Ishikawa (cell line): ENCODE data around the gene VPS18.

Experiments used
- CEBPB ChIP-seq: IDR thresholded peaks from 2 replicates; pipeline ENCODE4 v1.6.1; 2012
- CREB1 ChIP-seq: IDR thresholded peaks from 2 replicates; pipeline ENCODE4 v1.6.1; 2012; ENCODE audit warnings: low read depth
- EGR1 ChIP-seq: IDR thresholded peaks from 2 replicates; pipeline ENCODE4 v1.6.1; 2012
- EP300 ChIP-seq: IDR thresholded peaks from 2 replicates; pipeline ENCODE4 v1.6.1; 2012; ENCODE audit warnings: borderline replicate concordance
- FOXM1 ChIP-seq: IDR thresholded peaks from 2 replicates; pipeline ENCODE4 v1.6.1; 2012; ENCODE audit warnings: low read depth, borderline replicate concordance
- MAX ChIP-seq: IDR thresholded peaks from 2 replicates; pipeline ENCODE4 v1.6.1; 2012
- NFIC ChIP-seq: IDR thresholded peaks from 2 replicates; pipeline ENCODE4 v1.6.1; 2012
- RAD21 ChIP-seq: IDR thresholded peaks from 2 replicates; pipeline ENCODE4 v1.6.1; 2012; ENCODE audit warnings: low read depth
- TAF1 ChIP-seq: IDR thresholded peaks from 2 replicates; pipeline ENCODE4 v1.6.1; 2012; ENCODE audit warnings: low read depth, mild to moderate bottlenecking
- TCF12 ChIP-seq: IDR thresholded peaks from 2 replicates; pipeline ENCODE4 v1.6.1; 2012; ENCODE audit warnings: low read depth
- TEAD4 ChIP-seq: IDR thresholded peaks from 2 replicates; pipeline ENCODE4 v1.6.1; 2012
- USF1 ChIP-seq: IDR thresholded peaks from 2 replicates; pipeline ENCODE4 v1.6.1; 2012
- YY1 ChIP-seq: IDR thresholded peaks from 2 replicates; pipeline ENCODE4 v1.6.1; 2012; ENCODE audit warnings: low read depth
- ZBTB7A ChIP-seq: IDR thresholded peaks from 2 replicates; pipeline ENCODE4 v1.6.1; 2012; ENCODE audit warnings: low read depth
- TF ChIP-seq, protein P1 (sequence below): IDR thresholded peaks from 2 replicates; pipeline ENCODE4 v1.6.1; 2012; ENCODE audit warnings: low read depth, mild to moderate bottlenecking

VPS18 gene

GRCh38 chr15:40889112-40889511 lies 5.1 kb upstream of the VPS18 start:
- no peak for TF ChIP-seq TCF12

- TF ChIP-seq CEBPB, result no peak
- TF ChIP-seq, protein P1, sequence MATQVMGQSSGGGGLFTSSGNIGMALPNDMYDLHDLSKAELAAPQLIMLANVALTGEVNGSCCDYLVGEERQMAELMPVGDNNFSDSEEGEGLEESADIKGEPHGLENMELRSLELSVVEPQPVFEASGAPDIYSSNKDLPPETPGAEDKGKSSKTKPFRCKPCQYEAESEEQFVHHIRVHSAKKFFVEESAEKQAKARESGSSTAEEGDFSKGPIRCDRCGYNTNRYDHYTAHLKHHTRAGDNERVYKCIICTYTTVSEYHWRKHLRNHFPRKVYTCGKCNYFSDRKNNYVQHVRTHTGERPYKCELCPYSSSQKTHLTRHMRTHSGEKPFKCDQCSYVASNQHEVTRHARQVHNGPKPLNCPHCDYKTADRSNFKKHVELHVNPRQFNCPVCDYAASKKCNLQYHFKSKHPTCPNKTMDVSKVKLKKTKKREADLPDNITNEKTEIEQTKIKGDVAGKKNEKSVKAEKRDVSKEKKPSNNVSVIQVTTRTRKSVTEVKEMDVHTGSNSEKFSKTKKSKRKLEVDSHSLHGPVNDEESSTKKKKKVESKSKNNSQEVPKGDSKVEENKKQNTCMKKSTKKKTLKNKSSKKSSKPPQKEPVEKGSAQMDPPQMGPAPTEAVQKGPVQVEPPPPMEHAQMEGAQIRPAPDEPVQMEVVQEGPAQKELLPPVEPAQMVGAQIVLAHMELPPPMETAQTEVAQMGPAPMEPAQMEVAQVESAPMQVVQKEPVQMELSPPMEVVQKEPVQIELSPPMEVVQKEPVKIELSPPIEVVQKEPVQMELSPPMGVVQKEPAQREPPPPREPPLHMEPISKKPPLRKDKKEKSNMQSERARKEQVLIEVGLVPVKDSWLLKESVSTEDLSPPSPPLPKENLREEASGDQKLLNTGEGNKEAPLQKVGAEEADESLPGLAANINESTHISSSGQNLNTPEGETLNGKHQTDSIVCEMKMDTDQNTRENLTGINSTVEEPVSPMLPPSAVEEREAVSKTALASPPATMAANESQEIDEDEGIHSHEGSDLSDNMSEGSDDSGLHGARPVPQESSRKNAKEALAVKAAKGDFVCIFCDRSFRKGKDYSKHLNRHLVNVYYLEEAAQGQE, result no peak
- no peak for TF ChIP-seq MAX
- TF ChIP-seq ZBTB7A, result no peak
- no peak for TF ChIP-seq RAD21
- no peak for TF ChIP-seq FOXM1
- no peak for TF ChIP-seq NFIC
- no peak for TF ChIP-seq TEAD4
Measured at GRCh38 chr15:40891138-40891537, 3.1 kb upstream of the VPS18 start.

- no peak for TF ChIP-seq FOXM1
- TF ChIP-seq EGR1, result no peak
- peak; percentile 89 for TF ChIP-seq RAD21
- TF ChIP-seq NFIC, result no peak
- no peak for TF ChIP-seq TCF12
- TF ChIP-seq EP300, result no peak
- TF ChIP-seq, protein P1, result no peak
- no peak for TF ChIP-seq ZBTB7A
Measured at GRCh38 chr15:40891810-40892446, 2.3 kb upstream of the VPS18 start.

- TF ChIP-seq CEBPB, result no peak
Measured at GRCh38 chr15:40892447-40893012, 1.7 kb upstream of the VPS18 start.

- TF ChIP-seq NFIC (no peak), USF1 (no peak), TAF1 (no peak), EP300 (no peak), ZBTB7A (no peak), FOXM1 (no peak), CREB1 (no peak), CEBPB (no peak), EGR1 (no peak), YY1 (no peak), RAD21 (no peak), TEAD4 (no peak)
Measured at GRCh38 chr15:40893019-40893670, 1.1 kb upstream of the VPS18 start.

GRCh38 chr15:40894681-40895448 lies 615 bp downstream of the VPS18 start:
- no peak; the same call in 1 of the 2 replicates for TF ChIP-seq MAX
- TF ChIP-seq NFIC, result no peak
- TF ChIP-seq TAF1, result peak; percentile 33; the same call in 1 of the 2 replicates
- TF ChIP-seq RAD21, result no peak
- TF ChIP-seq YY1, result peak; percentile 35
- no peak for TF ChIP-seq EP300
- TF ChIP-seq TEAD4, result no peak
- no peak for TF ChIP-seq FOXM1

DNA sequence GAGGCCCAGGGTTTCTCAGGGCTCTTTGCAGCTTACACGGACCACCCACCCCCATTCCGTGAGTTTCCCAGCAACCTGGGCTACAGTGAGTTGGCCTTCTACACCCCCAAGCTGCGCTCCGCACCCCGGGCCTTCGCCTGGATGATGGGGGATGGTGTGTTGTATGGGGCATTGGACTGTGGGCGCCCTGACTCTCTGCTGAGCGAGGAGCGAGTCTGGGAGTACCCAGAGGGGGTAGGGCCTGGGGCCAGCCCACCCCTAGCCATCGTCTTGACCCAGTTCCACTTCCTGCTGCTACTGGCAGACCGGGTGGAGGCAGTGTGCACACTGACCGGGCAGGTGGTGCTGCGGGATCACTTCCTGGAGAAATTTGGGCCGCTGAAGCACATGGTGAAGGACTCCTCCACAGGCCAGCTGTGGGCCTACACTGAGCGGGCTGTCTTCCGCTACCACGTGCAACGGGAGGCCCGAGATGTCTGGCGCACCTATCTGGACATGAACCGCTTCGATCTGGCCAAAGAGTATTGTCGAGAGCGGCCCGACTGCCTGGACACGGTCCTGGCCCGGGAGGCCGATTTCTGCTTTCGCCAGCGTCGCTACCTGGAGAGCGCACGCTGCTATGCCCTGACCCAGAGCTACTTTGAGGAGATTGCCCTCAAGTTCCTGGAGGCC lies 5.4 kb downstream of the VPS18 start:
- no peak for TF ChIP-seq MAX
- no peak for TF ChIP-seq ZBTB7A
- TF ChIP-seq TCF12, result no peak
- TF ChIP-seq YY1, result no peak
